H1 (cell line): ENCODE results near the gene RPS25. TPM values are rescaled to one million over a fixed set of nuclear protein-coding genes. Genes with fewer than 3 reads are reported as not detected.

Source experiments
- CTCF ChIA-PET: fragments of 300-600 bp; sonication (Branson Sonifier 250); formaldehyde crosslinking; loops from one replicate; lab custom pipeline; 2021; ENCODE audit not compliant: partially characterized antibody; lab: Charles Lee
- POLR2A ChIA-PET: fragments of 300-600 bp; sonication (Branson Sonifier 250); formaldehyde crosslinking; loops from one replicate; lab custom pipeline; 2021; ENCODE audit warnings: inconsistent platforms; ENCODE audit not compliant: partially characterized antibody; lab: Charles Lee
- DNase-seq, 2 experiments: peaks; one replicate each; pipeline versions ENCODE4 v3.0.0 to v3.0.0-alpha.2; 2010 to 2022; ENCODE audit warnings: low spot score in 2 of 2, low read depth in 1 of 2, mixed read lengths in 1 of 2
- FAIRE-seq: peaks from 2 replicates; lab custom pipeline; 2011; peaks lifted over from hg19 to GRCh38; lab: Jason Lieb, UNC
- H2AFZ ChIP-seq: 2 replicates; pipeline ENCODE4 v1.8.1; 2012; ENCODE audit warnings: low read length, inconsistent platforms
- H2AK5ac ChIP-seq: 2 replicates; pipeline ENCODE4 v1.6.1; 2013; ENCODE audit warnings: low read depth, low read length
- H2BK120ac ChIP-seq: replicated peaks from 2 replicates; pipeline ENCODE3; 2013; ENCODE audit warnings: low read depth, low read length, inconsistent platforms
- H2BK12ac ChIP-seq: 2 replicates; pipeline ENCODE4 v1.6.1; 2013; ENCODE audit warnings: low read depth, low read length
- H2BK15ac ChIP-seq: 2 replicates; pipeline ENCODE4 v1.6.1; 2013; ENCODE audit warnings: low read length
- H2BK20ac ChIP-seq: 2 replicates; pipeline ENCODE4 v1.6.1; 2013; ENCODE audit warnings: low read length
- H2BK5ac ChIP-seq: 2 replicates; pipeline ENCODE4 v1.6.1; 2013; ENCODE audit warnings: low read depth, low read length
- H3K14ac ChIP-seq: 2 replicates; pipeline ENCODE4 v1.6.1; 2013; ENCODE audit warnings: inconsistent platforms; ENCODE audit not compliant: insufficient read length
- H3K18ac ChIP-seq: 2 replicates; pipeline ENCODE4 v1.6.1; 2013; ENCODE audit warnings: low read length; ENCODE audit errors: extremely low read depth
- H3K23ac ChIP-seq: 2 replicates; pipeline ENCODE4 v1.6.1; 2013; ENCODE audit warnings: inconsistent platforms; ENCODE audit not compliant: insufficient read length
- H3K23me2 ChIP-seq: 2 replicates; pipeline ENCODE4 v1.6.1; 2013; ENCODE audit warnings: low read depth, low read length
- H3K27ac ChIP-seq: 2 replicates; pipeline ENCODE4 v1.6.1; 2011; ENCODE audit warnings: low read depth, low read length, inconsistent platforms
- H3K27me3 ChIP-seq, 4 experiments: replicated peaks in 1 of 4; 1 replicate in 1 of 4; 2 replicates in 3 of 4; pipeline versions ENCODE4 v1.6.1 to v1.8.1; 2011 to 2013; ENCODE audit warnings: low read length in 3 of 4, mild to moderate bottlenecking in 3 of 4, inconsistent platforms in 2 of 4, mixed read lengths in 2 of 4, moderate library complexity in 1 of 4; ENCODE audit not compliant: control insufficient read depth in 3 of 4, insufficient read depth in 3 of 4; ENCODE audit errors: extremely low read depth in 1 of 4
- H3K36me3 ChIP-seq, 4 experiments: 2 replicates each; pipeline versions ENCODE4 v1.6.1 to v1.8.1; 2011 to 2013; ENCODE audit warnings: mild to moderate bottlenecking in 4 of 4, low read length in 3 of 4, moderate library complexity in 2 of 4, control low read depth in 1 of 4, inconsistent platforms in 1 of 4; ENCODE audit not compliant: insufficient read depth in 4 of 4, control insufficient read depth in 2 of 4
- H3K4ac ChIP-seq: replicated peaks from 2 replicates; pipeline ENCODE3; 2013; ENCODE audit warnings: low read length, low read depth, mixed read lengths, inconsistent platforms; ENCODE audit not compliant: insufficient read length
- H3K4me1 ChIP-seq, 4 experiments: replicated peaks in 1 of 4; 1 replicate in 1 of 4; 2 replicates in 3 of 4; pipeline versions ENCODE4 v1.6.1 to v1.8.1; 2011 to 2013; ENCODE audit warnings: low read length in 3 of 4, inconsistent platforms in 2 of 4, mixed read lengths in 1 of 4; ENCODE audit not compliant: insufficient read depth in 4 of 4, control insufficient read depth in 3 of 4
- H3K4me2 ChIP-seq, 2 experiments: 2 replicates each; pipeline versions ENCODE4 v1.6.1 to v1.8.1; 2011 to 2013; ENCODE audit warnings: low read depth in 2 of 2, low read length in 2 of 2, control low read depth in 1 of 2, inconsistent platforms in 1 of 2, mild to moderate bottlenecking in 1 of 2; ENCODE audit not compliant: insufficient read depth in 1 of 2
- H3K4me3 ChIP-seq, 4 experiments: fragments of 200-600, 300-600 bp in 1 of 4; sonication (generic), shearing (Covaris generic), sonication (Bioruptor Twin) in 1 of 4; 2 replicates each; pipeline versions ENCODE4 v1.5.1 to v1.8.1; 2011 to 2016; ENCODE audit warnings: low read length in 4 of 4, low read depth in 3 of 4, control low read depth in 2 of 4, inconsistent platforms in 2 of 4, mild to moderate bottlenecking in 2 of 4, mixed read lengths in 1 of 4, moderate library complexity in 1 of 4; ENCODE audit not compliant: insufficient read depth in 2 of 4; ENCODE audit errors: extremely low read depth in 1 of 4
- H3K56ac ChIP-seq: replicated peaks from 2 replicates; pipeline ENCODE3; 2013; ENCODE audit warnings: low read depth, mild to moderate bottlenecking, mixed read lengths, low read length, inconsistent platforms; ENCODE audit not compliant: insufficient read length
- H3K79me1 ChIP-seq: 2 replicates; pipeline ENCODE4 v1.6.1; 2013; ENCODE audit warnings: low read depth, low read length, control low read depth
- H3K79me2 ChIP-seq, 2 experiments: 2 replicates each; pipeline versions ENCODE4 v1.6.1 to v1.8.1; 2012 to 2013; ENCODE audit warnings: low read length in 2 of 2, mild to moderate bottlenecking in 2 of 2, inconsistent platforms in 1 of 2; ENCODE audit not compliant: insufficient read depth in 2 of 2, control insufficient read depth in 1 of 2
- H3K9ac ChIP-seq, 4 experiments: replicated peaks in 1 of 4; 1 replicate in 1 of 4; 2 replicates in 3 of 4; pipeline versions ENCODE4 v1.6.1 to v1.8.1; 2011 to 2013; ENCODE audit warnings: low read depth in 3 of 4, low read length in 3 of 4, control low read depth in 2 of 4, mild to moderate bottlenecking in 2 of 4, moderate library complexity in 2 of 4, inconsistent platforms in 1 of 4; ENCODE audit errors: extremely low read depth in 1 of 4
- H3K9me3 ChIP-seq, 2 experiments: 2 replicates each; pipeline versions ENCODE4 v1.6.1 to v1.8.1; 2012 to 2013; ENCODE audit warnings: mild to moderate bottlenecking in 2 of 2, moderate library complexity in 2 of 2, control low read depth in 1 of 2, inconsistent platforms in 1 of 2, low read depth in 1 of 2, low read length in 1 of 2, mixed read lengths in 1 of 2; ENCODE audit not compliant: insufficient read depth in 2 of 2
- H4K20me1 ChIP-seq, 2 experiments: replicated peaks in 1 of 2; 2 replicates each; pipeline versions ENCODE3 to v1.8.1; 2011 to 2013; ENCODE audit warnings: inconsistent platforms in 2 of 2, low read length in 2 of 2, mild to moderate bottlenecking in 1 of 2; ENCODE audit not compliant: insufficient read depth in 2 of 2, control insufficient read depth in 1 of 2
- H4K5ac ChIP-seq: 2 replicates; pipeline ENCODE4 v1.6.1; 2013; ENCODE audit warnings: low read length, low read depth, mixed read lengths, inconsistent platforms; ENCODE audit not compliant: insufficient read length
- H4K8ac ChIP-seq: 2 replicates; pipeline ENCODE4 v1.8.0; 2013; ENCODE audit warnings: mild to moderate bottlenecking, moderate library complexity, low read length, inconsistent platforms; ENCODE audit not compliant: insufficient read depth; ENCODE audit errors: extremely low read depth
- H4K91ac ChIP-seq: replicated peaks from 2 replicates; pipeline ENCODE3; 2013; ENCODE audit warnings: low read length, mixed read lengths, inconsistent platforms; ENCODE audit not compliant: insufficient read length
- ASH2L ChIP-seq: fragments of 200-600, 300-600 bp; sonication (generic); IDR thresholded peaks from one replicate; pipeline ENCODE4 v1.7.1; 2017; ENCODE audit warnings: low read length
- EGR1 ChIP-seq: IDR thresholded peaks from 2 replicates; pipeline ENCODE4 v1.6.1; 2011; ENCODE audit warnings: low read depth, low read length, borderline replicate concordance
- KDM5A ChIP-seq: fragments of 200-600 bp; IDR thresholded peaks from 2 replicates; pipeline ENCODE4 v1.7.1; 2012; ENCODE audit warnings: mild to moderate bottlenecking, low read length, inconsistent platforms, mixed read lengths
- SIN3A ChIP-seq, 2 experiments: IDR thresholded peaks in 1 of 2; conservative IDR thresholded peaks in 1 of 2; 2 replicates each; pipeline ENCODE4 v1.6.1; 2011 to 2012; ENCODE audit warnings: low read length in 2 of 2, improper control_type of control experiment in 1 of 2, low read depth in 1 of 2, mild to moderate bottlenecking in 1 of 2
- WGBS, 2 experiments: shearing (Covaris generic) in 1 of 2; methylation state at CpG; one replicate each; pipeline versions ENCODE4 v1.1.6 to v1.1.7; 2013 to 2015; ENCODE audit warnings: low lambda C conversion rate in 2 of 2, mixed read lengths in 2 of 2, inconsistent platforms in 1 of 2, low coverage in 1 of 2, missing lambda C conversion rate in 1 of 2; ENCODE audit not compliant: insufficient replicate concordance in 2 of 2, insufficient coverage in 1 of 2, insufficient read length in 1 of 2; ENCODE audit errors: extremely low coverage in 1 of 2, missing lambda C conversion rate in 1 of 2; 5-methylcytosine and 5-hydroxymethylcytosine counted together
- polyA plus RNA-seq, 7 experiments: library from polyadenylated mRNA; depleted of rRNA in 3 of 7; stranded (reverse) in 5 of 7; unstranded in 2 of 7; fragments of >200 nt in 5 of 7; fragments of 200-250 nt in 2 of 7; gene quantifications; 1 replicate in 5 of 7; 2 replicates in 1 of 7; 4 replicates in 1 of 7; pipeline versions ENCODE4 v1.2.1 to v1.2.3, GENCODE V29; 2011 to 2013; ENCODE audit warnings: missing spikeins in 2 of 7, mixed read lengths in 2 of 7
- total RNA-seq: library from RNA; stranded (reverse); fragmentation: NEBNext Ultra II Directional; extraction: Animal tissue kit (Norgen Biotek cat#: 25700); gene quantifications from 2 replicates; pipeline ENCODE4 v1.2.1, GENCODE V29; 2021

The RPS25 gene
- total and polyA plus RNA-seq, 2 of the 8 experiments (the other 6 are each of a cell fraction or from before 2014, with no cell fraction given), result 1,525 to 1,643 TPM

DNA sequence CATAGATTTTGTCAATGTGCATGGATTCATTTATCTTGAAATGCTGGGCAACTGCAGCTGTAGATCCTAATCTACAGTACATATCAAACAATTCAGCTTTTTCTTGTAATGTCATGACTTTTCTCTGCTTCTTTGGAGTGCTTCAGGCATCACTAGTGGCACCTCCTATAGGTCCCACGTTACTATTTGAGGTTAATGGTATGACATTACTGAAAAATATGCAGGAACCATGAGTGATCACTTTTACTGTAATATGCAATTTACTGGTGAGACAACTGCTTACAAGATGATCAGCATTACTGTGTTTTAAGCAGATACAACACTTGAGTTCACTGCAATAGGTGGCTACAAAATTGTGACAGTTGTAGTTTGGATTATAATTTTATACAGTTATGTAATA is 17.2 kb downstream of the RPS25 start:
- Histone ChIP-seq H3K79me2 (peaks cover 0 to 44% of the 10 kb centered on the region in 2 experiments; a peak in 3 of 4 replicates), H3K14ac (no peak overlapping the region), H3K4me1 (peaks cover 0 to 6% (median under 1%) of the 10 kb centered on the region in 4 experiments; a peak in 2 of 7 replicates), H3K9me3 (no peaks in the 10 kb centered on the region), H2BK5ac (no peak overlapping the region), H3K9ac (no peak overlapping the region; a peak in 1 of 7 replicates), H3K56ac (no peak overlapping the region), H2AFZ (no peak overlapping the region), H3K36me3 (peaks cover 6 to 42% (median 22%) of the 10 kb centered on the region in 4 experiments; a peak in 7 of 8 replicates), H3K23me2 (peaks cover 12% of the 10 kb centered on the region), H3K18ac (no peak overlapping the region), H4K5ac (no peak overlapping the region), H3K4me3 (no peak overlapping the region), H4K8ac (no peak overlapping the region), H2BK15ac (no peak overlapping the region), H3K4me2 (no peak overlapping the region), H3K4ac (no peak overlapping the region), H2BK120ac (no peak overlapping the region), H3K23ac (no peak overlapping the region), H3K79me1 (peaks cover 7% of the 10 kb centered on the region), H3K27ac (no peak overlapping the region), H4K91ac (no peak overlapping the region), H2BK12ac (no peak overlapping the region), H3K27me3 (no peaks in the 10 kb centered on the region), H2AK5ac (no peak overlapping the region), H2BK20ac (no peak overlapping the region), H4K20me1 (no peaks in the 10 kb centered on the region)
- POLR2A ChIA-PET, result interaction anchor here (2.6 to 15.2 kb wide), 2 partner anchors 14 to 23 kb away, joined by 5 to 264 read pairs; partner anchors contain the start of genes RPS25 and TRAPPC4
- FAIRE-seq (no peak), DNase-seq (no peak)
- WGBS, 2 experiments, result 80% methylated on average over 1 of the region's 1 CpG; no CpG with 5 or more reads in 1 of the 2 experiments
- CTCF ChIA-PET, result no interaction called here
- TF ChIP-seq KDM5A (no peak), EGR1 (no peak), SIN3A (conservative IDR thresholded peaks at IDR 0.05 in 1 of 2, IDR thresholded peaks at IDR 0.05 in 1 of 2; ENCODE audit: low read depth in 1 of 2, low read length in 2 of 2) (no peak), ASH2L (no peak)
